Measurements from ENCODE around the gene SLC35E4.
A peak's percentile ranks its signal among the peaks of the same experiment; 100 is the strongest.

DNA sequence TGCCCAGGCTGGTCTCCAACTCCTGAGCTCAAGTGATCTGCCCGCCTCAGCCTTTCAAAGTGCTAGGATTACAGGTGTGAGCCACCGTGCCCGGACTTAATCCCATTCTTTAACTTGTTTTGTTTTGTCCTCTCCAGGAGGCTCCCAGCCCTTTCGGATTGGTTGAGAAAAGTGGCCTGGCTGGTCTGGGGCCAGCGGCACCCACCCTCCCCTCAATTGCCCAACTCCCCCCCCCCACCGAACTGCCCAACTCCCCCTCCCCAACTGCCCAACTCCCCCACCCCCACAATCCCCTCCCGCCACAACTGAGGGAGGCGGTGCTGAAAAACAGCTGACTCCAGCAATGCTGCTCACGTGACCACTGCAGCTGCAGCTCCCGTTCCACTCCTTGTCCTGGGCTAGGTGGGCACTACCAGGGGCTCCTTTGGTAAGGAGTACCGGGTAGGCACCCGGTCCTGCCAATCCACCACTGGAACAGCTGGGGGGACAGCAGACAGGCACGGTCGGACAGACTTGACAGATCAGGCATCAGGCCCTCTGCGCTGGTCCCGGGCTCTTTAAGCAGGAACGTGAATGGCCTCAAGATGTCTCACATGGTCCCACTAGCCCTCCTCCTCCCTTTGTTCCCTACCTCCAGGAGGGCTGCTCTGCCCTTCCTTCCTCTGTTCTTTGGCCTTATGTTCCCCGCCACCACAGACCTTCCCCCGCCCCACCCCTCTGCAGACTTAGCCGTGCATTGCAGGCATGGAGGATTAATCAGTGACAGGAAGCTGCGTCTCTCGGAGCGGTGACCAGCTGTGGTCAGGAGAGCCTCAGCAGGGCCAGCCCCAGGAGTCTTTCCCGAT is 28.9 kb upstream of the SLC35E4 start, which contains the start of gene TCN2:
- TF ChIP-seq, protein P1, sequence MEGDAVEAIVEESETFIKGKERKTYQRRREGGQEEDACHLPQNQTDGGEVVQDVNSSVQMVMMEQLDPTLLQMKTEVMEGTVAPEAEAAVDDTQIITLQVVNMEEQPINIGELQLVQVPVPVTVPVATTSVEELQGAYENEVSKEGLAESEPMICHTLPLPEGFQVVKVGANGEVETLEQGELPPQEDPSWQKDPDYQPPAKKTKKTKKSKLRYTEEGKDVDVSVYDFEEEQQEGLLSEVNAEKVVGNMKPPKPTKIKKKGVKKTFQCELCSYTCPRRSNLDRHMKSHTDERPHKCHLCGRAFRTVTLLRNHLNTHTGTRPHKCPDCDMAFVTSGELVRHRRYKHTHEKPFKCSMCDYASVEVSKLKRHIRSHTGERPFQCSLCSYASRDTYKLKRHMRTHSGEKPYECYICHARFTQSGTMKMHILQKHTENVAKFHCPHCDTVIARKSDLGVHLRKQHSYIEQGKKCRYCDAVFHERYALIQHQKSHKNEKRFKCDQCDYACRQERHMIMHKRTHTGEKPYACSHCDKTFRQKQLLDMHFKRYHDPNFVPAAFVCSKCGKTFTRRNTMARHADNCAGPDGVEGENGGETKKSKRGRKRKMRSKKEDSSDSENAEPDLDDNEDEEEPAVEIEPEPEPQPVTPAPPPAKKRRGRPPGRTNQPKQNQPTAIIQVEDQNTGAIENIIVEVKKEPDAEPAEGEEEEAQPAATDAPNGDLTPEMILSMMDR (IDR thresholded peaks at IDR 0.05), result peak in 1 of 3 experiments; percentile 13
- TF ChIP-seq EP300 (IDR thresholded peaks at IDR 0.05) (no peak), POLR2A (IDR thresholded peaks at IDR 0.05; ENCODE audit: low read depth) (peak; percentile 7), POLR2AphosphoS5 (IDR thresholded peaks at IDR 0.05) (peak; percentile 56 to 64)
